Posterior vena cava (tissue), 2 donors: ENCODE results near the gene KLF16. TPM values are rescaled to one million over a fixed set of nuclear protein-coding genes. Genes with fewer than 3 reads are reported as not detected.

Source experiments
- DNase-seq: peaks from one replicate; pipeline ENCODE4 v3.0.0-alpha.2; 2020; ENCODE audit warnings: low spot score
- intact Hi-C, 2 donors: fragments of 100-400 bp; cut with DNase I; formaldehyde crosslinking; loops; one replicate each; pipeline versions ENCODE4 v1.14.1 to v1.14.2; 2022 to 2023
- total RNA-seq, 2 donors: library from RNA; stranded (reverse); fragmentation: NEBNext Ultra II Directional; extraction: Animal tissue kit (Norgen Biotek cat#: 25700); gene quantifications; one replicate each; pipeline ENCODE4 v1.2.1, GENCODE V29; 2021
- donor health status: DM: yes; HTN: yes; CAD: no.
- donor health status: DM: yes; HTN: yes; CAD: no.

The KLF16 gene
- total RNA-seq, 2 donors from 2014 or later, result 9.4 to 16.2 TPM

GRCh38 chr19:1816530-1817298 is 46.7 kb downstream of the KLF16 start:
- intact Hi-C loops, result loop anchor here in 1 of 2 donors (5.0 kb wide), 1 partner anchor 1221 kb away; no protein-coding TSS in a partner anchor

GRCh38 chr19:1815605-1816529 is 47.5 kb downstream of the KLF16 start:
- no peak for DNase-seq
- intact Hi-C loops, result loop anchor here in 1 of 2 donors (5.0 kb wide), 1 partner anchor 1221 kb away; no protein-coding TSS in a partner anchor

More at GRCh38 chr19:1816530-1817298, 46.7 kb downstream of the KLF16 start:
- DNase-seq, result no peak

DNA sequence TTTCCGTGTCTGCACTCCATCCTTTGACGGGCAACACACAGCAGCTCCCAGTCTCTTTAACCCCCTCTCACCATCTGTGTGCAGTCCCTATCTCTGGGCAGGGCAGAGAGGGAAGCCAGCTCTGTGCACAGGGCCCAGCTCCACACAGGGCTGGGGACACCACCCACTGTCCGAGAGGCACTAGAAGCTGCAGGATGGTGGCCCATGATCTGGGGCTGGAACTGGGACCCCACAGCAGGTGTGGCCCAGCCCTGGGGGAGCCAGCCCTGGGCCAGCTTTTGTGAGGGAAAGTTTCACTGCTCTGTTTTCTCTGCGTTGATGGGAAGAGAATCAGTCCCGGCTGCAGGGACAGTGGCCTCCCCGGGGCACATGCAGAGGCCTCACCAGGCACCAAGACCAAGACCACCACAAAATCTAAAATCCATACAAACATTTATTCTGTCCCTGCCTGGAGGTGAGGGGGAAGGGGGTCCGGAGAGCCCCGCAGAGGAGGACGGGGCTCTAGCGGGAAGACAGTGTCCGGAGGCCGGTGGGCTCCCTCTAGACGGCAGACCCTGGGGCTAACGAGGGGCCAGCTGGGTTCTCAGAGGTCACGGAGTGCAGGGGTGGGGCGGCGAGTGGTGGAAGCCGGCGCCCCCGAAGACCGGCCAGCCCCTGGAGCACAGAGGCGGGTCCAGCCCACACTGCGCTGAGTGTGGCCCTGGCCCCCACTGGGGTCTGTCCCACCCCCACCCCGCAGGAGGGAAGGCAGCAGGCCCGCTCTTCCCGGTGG is 48.4 kb downstream of the KLF16 start:
- intact Hi-C loops, result loop anchor here in 1 of 2 donors (5.0 kb wide), 1 partner anchor 1222 kb away; no protein-coding TSS in a partner anchor
- DNase-seq, result no peak

- intact Hi-C loops, result no loop called here
- DNase-seq, result no peak
These were observed 49.0 kb downstream of the KLF16 start for GRCh38 chr19:1814391-1814790.

GRCh38 chr19:1813192-1814182 is 49.9 kb downstream of the KLF16 start:
- intact Hi-C loops, result no loop called here
- DNase-seq, result no peak

DNA sequence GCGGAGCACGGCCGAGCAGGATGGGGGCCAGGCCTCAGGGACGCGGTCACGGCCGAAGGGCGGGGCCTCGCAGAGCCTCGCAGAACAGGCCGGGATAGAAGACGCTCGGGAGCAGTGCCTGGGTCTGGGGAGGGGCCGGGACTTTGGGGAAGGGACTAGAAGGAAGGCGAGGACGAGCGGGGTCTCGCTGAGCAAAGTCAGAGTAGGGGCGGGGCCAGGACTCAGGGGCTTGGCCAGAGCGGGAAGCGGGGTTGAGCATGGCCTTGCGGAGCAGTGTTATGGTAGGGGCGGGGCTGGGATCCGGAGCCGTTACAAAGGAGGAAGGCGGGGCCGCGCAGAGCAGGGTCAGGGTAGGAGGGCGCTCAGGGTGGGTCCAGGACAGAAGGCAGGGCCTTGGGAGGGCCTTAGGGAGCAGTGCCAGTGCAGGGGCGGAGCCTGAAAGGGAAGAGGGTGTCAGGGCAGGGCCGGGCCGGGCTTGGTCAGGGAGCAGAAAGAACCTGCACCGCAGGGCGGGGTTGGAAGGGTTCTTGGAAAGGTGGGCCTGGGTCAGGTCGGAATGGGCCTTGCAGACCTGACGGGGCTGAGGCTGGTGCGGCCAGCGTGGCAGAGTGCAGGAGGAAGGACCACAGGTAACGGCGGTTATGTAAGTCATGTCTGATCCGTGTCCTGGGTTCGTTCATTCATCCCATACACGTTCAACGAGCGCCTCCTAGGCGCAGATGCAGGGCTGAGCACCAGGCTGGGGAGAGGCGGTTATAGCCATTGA is 50.8 kb downstream of the KLF16 start:
- intact Hi-C loops, result no loop called here
- DNase-seq, result peak; percentile 98

DNA sequence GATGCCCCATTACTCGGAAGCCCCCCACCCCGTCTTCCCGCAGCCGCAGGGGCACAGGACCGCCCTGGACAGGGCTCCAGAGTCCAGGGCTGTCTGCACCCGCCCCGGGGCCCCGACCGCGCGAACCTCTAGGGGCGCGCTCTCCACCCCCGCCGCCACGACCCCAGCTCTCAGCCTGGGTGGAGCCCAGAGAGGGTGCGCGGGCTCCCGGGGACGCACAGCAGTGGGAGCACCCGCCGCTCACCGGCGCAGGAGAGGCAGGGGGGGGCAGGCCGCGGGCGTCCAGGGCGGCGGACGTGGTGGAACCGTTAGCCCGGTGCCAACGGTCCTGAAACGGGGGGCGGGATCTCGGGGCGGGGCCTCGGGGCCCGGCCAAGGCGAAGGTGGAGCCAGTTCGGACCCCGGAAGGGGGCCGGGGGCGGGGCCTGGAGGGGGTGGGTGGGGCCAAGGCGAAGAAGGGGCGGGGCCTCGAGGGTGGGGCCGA is 51.4 kb downstream of the KLF16 start, which contains the start of gene ATP8B3:
TSS of gene ATP8B3 (minus strand) at position 335 of the 484 bp plus-strand sequence. CDS start 540 bp downstream, outside the sequence.
- DNase-seq, result no peak
- intact Hi-C loops, result no loop called here

DNA sequence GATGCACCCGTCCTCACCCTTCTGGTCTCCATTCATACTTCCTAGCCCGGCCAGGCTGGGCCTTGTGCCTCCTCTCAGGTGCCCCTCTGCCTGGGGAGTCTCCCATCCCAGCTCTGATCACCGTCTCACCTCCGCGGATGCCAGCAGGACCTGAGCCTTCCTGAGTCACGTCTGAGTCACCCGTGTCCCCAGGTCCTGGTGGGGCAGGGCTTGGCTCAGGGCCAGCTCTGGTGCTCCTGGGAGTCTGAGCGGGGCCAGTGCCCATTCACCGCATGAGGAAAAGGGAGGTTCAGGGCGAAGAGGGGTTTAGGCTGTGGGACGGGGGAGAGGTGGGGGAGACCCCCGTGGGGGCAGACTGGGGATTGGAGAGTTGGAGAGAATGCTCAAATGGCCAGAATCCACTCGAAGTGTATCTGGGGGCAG is 51.9 kb downstream of the KLF16 start:
- intact Hi-C loops, result no loop called here
- peak; percentile 88 for DNase-seq

- intact Hi-C loops, result no loop called here
- no peak for DNase-seq
These were observed 52.8 kb downstream of the KLF16 start for GRCh38 chr19:1810439-1811160.

GRCh38 chr19:1809678-1810077 is 53.7 kb downstream of the KLF16 start:
- DNase-seq, result no peak
- intact Hi-C loops, result no loop called here

- DNase-seq, result no peak
- intact Hi-C loops, result no loop called here
These were observed 55.0 kb downstream of the KLF16 start for GRCh38 chr19:1808395-1808731.

DNA sequence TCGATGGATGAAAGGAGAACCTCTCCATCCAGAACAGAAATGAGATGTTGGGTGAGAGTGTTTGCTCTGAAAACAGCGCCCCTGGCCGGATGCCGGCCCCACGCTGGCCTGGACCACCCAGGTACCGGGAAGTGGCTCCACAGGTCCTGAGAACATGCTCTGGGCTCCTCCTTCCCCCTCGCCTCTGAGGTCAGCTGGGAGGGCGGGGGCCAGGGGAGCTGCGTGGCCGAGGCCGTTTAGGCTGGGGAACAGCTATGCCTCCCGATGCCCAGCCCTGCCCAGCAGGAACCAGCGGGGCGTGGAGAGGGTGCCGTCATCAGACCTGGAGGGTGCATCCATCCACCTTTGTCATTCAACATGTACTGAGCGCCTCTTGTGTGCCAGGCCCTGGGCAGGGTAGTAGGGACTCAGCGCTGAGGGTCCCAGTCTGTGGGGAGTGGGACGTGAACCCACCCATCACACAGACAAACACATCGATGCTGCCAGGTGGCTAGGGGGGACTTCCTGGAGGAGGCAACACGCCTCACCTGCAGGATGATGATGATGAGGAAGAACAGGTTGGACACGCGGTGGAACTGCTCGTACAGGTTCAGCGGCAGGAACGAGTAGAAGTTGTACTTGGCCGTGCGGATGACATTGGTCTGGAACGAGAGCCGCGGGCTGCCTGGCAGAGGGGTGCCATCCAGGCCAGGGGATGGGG is 55.5 kb downstream of the KLF16 start:
- no peak for DNase-seq
- intact Hi-C loops, result no loop called here

- no peak for DNase-seq
- intact Hi-C loops, result no loop called here
These were observed 56.2 kb downstream of the KLF16 start for GRCh38 chr19:1807030-1807694.

GRCh38 chr19:1806184-1807029 is 57.0 kb downstream of the KLF16 start:
- DNase-seq, result no peak
- intact Hi-C loops, result no loop called here
